ENCODE results near the gene MYH7B.

Gene MYH7B

GRCh38 chr20:34992751-34993417 lies 37.2 kb downstream of the MYH7B start:
- DNase-seq (ENCODE audit: low read depth in 2 of 2) = no peak

DNA sequence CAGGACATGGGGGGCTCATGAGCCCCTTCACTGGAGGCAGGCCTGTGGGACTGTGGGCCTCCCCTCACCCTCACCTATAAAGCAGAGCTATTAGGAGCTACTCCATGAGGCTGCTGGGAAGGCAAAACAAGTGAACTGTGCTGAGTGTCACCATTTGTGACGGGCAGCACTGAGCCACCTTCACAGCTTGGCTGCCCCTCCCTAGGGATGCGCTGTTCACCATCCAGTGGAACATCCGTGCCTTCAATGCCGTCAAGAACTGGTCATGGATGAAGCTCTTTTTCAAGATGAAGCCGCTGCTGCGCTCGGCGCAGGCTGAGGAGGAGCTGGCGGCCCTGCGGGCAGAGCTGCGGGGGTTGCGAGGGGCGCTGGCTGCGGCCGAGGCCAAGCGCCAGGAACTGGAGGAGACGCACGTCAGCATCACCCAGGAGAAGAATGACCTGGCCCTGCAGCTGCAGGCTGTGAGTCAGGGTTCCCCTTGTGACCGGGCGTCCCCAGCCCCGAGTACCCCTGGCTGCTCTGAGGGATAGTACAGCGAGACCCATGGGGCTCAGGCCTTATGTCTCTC lies 38.4 kb downstream of the MYH7B start:
- DNase-seq (ENCODE audit: low read depth in 2 of 2) = no peak

- no peak for DNase-seq (ENCODE audit: low read depth in 2 of 2)
Measured at GRCh38 chr20:34994509-34995131, 39.0 kb downstream of the MYH7B start.

DNA sequence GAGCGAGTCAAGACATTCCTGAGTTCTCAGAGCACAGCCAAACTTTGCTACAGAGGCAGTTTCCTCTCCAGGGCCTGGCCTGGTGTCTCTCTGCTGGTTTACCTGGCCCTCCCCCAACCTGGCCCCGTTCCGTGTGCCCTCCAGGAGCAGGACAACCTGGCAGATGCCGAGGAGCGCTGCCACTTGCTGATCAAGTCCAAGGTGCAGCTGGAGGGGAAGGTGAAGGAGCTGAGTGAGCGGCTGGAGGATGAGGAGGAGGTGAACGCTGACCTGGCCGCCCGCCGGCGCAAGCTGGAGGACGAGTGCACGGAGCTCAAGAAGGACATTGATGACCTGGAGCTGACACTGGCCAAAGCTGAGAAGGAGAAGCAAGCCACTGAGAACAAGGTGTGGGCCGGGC lies 39.5 kb downstream of the MYH7B start:
- no peak for DNase-seq (ENCODE audit: low read depth in 2 of 2)

DNA sequence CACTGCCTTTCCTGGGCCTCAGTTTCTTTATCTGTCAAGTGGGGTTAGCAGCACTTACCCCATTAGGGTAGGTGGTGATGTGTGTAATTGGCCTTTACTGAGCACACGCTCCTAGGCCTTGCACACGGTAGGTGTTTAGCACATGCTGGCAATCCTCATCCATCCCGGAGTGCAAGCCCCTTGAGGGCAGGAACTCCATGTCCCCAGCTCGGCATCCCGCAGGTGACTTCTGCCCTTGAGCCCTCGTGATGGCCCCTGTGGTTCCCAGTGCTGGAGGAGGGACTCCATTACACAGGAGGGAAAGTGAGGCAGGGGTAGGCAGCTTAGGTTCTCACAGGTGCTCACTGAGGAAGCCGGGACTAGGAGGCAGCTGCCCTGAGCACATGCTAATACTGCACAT lies 40.0 kb downstream of the MYH7B start:
- DNase-seq (ENCODE audit: low read depth in 2 of 2) = no peak

DNA sequence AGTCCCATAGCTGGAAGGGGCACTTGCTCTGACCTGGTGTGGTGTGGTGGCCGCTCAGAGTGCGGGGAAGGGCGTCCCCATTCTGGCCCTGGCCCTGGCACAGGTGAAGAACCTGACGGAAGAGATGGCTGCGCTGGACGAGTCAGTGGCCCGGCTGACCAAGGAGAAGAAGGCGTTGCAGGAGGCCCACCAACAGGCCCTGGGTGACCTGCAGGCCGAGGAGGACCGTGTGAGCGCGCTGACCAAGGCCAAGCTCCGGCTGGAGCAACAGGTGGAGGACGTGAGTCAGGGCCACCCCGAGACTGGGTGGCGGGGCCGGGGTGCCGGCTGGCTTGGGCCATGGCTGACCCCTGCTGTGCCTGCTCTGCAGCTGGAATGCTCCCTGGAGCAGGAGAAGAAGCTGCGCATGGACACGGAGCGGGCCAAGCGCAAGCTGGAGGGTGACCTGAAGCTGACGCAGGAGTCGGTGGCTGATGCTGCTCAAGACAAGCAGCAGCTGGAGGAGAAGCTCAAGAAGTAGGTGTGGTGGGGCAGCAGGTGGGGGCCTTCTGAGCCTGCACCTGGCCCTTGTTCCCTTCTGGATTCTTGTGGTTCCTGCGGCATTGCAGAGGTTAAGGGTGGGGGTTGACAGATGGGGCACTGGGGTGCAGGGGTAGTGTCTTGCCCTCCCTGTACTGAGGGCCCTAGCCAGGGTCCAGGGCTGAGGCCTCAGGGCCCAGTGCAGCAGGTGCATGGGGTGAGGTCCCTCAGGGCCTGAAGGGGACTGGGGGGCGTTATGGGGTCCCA lies 40.8 kb downstream of the MYH7B start:
- DNase-seq (ENCODE audit: low read depth in 2 of 2) = no peak

DNA sequence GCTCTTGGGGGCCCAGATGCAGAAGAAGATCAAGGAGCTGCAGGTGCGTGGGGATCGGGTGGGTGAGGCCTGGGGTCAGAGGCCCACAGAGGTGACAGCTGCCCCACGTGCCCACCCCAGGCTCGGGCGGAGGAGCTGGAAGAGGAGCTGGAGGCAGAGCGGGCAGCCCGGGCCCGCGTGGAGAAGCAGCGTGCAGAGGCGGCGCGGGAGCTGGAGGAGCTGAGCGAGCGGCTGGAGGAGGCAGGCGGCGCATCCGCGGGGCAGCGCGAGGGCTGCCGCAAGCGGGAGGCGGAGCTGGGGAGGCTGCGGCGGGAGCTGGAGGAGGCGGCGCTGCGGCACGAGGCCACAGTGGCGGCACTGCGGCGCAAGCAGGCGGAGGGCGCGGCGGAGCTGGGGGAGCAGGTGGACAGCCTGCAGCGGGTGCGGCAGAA lies 41.5 kb downstream of the MYH7B start:
- DNase-seq (ENCODE audit: low read depth in 2 of 2) = no peak

GRCh38 chr20:34997774-34998173 lies 42.1 kb downstream of the MYH7B start:
- DNase-seq (ENCODE audit: low read depth in 2 of 2) = no peak

DNA sequence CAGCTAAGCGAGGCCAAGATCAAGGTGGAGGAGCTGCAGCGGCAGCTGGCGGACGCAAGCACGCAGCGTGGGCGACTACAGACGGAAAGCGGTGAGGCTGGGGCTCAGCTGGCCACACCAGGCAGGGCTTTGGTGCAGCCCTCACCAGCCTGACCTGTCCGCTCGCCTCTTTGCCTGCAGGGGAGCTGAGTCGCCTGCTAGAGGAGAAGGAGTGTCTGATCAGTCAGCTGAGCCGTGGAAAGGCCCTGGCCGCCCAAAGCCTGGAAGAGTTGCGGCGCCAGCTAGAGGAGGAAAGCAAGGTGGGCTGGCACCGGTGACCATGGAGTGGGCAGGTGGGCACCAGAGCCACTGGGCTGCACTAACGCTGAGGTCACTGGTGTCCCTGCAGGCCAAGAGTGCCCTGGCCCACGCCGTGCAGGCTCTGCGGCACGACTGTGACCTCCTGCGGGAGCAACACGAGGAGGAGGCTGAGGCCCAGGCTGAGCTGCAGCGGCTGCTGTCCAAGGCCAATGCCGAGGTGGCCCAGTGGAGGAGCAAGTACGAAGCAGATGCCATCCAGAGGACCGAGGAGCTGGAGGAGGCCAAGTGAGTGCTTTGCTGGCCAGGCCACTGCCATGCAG lies 42.8 kb downstream of the MYH7B start:
- DNase-seq (ENCODE audit: low read depth in 2 of 2) = no peak

GRCh38 chr20:34999021-34999451 lies 43.4 kb downstream of the MYH7B start:
- no peak for DNase-seq (ENCODE audit: low read depth in 2 of 2)

DNA sequence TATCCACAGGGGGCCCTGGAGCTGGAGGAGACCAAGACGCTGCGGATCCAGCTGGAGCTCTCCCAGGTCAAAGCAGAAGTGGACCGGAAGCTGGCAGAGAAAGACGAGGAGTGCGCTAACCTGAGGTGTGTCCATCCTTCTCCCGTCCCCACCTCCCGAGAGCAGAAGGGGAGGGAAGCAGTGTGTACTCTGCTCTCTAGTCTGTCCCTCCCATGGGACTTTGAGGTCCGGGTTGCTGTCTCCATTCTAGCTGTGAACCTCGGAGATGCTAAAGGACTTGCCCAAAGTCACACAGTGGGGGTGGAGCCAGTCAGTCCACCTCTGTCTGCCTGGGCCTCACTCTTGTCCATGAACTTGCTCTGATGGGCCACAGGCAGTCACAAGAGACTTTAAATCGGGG lies 44.1 kb downstream of the MYH7B start:
- DNase-seq (ENCODE audit: low read depth in 2 of 2) = no peak

DNA sequence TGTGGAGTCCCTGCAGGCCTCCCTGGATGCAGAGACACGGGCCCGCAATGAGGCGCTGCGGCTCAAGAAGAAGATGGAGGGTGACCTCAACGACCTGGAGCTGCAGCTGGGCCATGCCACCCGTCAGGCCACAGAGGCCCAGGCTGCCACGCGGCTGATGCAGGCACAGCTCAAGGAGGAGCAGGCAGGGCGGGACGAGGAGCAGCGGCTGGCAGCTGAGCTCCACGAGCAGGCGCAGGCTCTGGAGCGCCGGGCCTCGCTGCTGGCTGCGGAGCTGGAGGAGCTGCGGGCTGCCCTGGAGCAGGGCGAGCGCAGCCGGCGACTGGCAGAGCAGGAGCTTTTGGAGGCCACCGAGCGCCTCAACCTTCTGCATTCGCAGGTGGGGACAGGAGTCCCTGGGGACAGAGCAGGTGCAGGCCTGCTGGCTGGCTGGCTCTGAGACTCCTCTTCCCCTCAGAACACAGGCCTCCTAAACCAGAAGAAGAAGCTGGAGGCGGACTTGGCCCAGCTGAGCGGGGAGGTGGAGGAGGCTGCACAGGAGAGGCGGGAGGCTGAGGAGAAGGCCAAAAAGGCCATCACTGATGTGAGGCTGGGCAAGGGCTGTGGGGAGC lies 44.7 kb downstream of the MYH7B start:
- no peak for DNase-seq (ENCODE audit: low read depth in 2 of 2)

DNA sequence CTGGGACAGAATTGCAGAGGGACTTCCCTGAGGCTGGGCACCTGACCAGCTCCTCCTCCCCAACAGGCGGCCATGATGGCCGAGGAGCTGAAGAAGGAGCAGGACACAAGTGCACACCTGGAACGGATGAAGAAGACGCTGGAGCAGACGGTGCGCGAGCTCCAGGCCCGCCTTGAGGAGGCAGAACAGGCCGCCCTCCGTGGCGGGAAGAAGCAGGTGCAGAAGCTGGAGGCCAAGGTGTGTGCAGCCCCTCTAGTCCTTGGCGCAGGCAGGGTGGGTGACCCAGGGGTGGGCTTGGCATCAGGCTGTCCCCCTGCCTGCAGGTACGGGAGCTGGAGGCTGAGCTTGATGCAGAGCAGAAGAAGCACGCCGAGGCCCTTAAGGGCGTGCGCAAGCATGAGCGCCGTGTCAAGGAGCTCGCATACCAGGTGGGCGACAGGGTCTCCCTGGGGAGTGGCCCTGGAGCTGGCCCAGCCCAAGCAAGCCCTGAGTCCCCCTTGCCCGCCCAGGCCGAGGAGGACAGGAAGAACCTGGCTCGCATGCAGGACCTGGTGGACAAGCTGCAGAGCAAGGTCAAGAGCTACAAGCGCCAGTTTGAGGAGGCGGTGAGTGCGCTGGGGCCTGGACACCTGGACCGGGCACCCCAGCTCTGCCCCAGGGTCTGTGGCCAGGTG lies 45.4 kb downstream of the MYH7B start:
- no peak for DNase-seq (ENCODE audit: low read depth in 2 of 2)

DNA sequence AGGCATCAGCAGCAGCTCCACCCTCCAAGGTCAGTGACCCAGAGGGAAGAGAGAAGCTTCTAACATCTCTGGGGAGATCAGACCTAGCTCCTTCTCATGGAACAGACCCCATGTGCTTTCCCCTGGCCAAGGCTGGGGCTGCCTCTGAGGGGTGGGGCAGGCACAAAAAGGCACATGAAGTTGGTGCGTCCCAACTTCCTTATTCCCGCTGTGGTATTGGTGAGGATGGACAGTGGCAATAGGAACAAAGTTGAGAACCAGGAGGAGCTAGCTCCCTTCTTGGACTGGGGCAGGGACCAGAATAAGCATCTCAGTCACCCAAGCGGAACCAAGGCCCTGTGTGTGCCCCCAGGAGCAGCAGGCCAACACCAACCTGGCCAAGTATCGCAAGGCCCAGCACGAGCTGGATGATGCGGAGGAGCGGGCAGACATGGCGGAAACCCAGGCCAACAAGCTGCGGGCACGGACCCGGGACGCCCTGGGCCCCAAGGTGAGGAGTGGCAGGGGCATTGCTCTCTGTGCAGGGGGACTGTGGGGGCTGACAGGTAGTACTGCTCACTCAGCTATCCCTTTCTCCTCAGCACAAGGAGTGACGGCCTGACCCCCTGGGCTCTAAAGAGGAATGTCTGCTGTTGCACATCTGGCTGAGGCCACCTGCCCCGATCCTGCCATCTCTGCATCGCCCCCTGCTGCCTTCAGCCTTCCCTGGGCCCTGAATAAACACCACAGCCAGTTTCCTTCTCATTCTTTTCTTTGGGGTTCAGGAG lies 46.1 kb downstream of the MYH7B start:
- no peak for DNase-seq (ENCODE audit: low read depth in 2 of 2)

GRCh38 chr20:35002426-35003210 lies 47.0 kb downstream of the MYH7B start:
- no peak for DNase-seq (ENCODE audit: low read depth in 2 of 2)

DNA sequence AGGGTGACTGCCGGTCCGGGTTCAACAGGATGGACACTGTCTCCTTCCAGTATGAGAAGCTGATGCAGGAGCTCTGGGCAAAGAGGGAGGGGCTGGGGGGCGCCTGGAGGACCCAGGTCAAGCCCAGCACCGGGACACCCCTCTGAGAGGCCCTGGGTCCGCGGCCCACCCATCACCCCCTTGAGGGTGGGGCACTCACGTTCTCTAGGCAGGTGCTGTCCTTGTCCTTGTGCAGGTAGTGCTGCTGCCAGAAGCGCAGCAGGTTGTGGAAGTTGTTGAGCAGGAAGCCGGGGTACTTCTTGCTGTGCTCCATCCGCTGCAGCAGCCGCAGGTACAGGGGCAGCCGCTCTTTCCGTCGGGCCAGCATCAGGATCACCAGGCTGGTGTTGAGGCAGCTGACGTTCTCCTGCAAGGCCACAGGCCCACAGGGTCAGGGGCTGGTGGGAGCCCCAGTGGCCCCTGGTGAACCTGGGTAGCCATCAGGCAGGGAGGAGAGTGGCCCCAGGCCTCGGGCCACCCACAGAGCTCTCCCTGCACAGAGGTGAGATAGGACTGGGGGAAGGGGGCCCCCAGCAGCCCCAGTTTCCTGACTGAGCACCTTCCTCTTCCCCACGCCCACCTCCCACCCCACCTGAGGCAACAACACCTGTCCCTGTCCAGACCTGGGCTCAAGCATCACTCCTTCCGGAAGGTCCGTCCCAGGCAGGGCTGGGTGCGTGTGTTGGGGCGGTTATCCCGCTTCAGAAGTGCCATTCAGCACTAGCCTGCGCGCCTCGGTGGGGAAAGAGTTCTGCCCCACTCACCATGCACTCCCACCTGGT lies 47.8 kb downstream of the MYH7B start:
- DNase-seq (ENCODE audit: low read depth in 2 of 2) = no peak

DNA sequence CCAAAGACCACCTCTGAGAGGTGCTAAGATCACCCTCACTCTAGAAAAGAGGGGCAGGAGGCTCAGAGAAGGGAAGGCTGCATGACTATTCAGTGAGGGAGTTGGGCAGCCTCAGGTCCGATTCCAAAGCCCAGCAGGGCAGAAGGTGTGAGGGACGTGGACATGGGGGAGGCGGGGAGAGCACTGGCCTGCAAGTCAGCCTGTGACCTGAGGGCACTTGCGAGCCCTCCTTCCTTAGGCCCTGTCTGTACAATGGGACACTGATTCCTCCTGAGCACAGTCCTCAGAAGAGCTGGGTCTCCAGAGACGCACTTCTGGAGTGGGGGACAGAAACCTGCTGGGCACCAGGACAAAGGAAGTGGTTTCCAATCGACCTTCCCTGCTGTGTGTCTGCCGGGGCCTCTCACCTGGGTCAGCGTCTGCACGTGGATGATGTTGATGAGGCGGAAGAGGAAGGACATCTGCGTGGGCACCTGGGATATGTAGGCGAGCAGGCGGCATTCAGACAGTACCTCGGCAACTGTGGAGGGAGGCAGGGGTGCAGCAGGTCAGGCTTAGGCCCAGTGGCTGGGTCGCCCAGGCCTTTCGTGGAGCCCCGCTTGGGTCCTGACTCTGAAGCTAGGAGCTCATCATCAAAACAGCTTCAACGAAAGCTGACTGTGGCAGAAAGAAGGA lies 48.5 kb downstream of the MYH7B start:
- DNase-seq (ENCODE audit: low read depth in 2 of 2) = no peak

Data from fibroblast of skin of left biceps (primary cell).